ENCODE measurements around the gene DEGS2.

The DEGS2 gene

GRCh38 chr14:100148837-100149731 lies 10.4 kb downstream of the DEGS2 start:
- no peak for DNase-seq (ENCODE audit: low read depth)

DNA sequence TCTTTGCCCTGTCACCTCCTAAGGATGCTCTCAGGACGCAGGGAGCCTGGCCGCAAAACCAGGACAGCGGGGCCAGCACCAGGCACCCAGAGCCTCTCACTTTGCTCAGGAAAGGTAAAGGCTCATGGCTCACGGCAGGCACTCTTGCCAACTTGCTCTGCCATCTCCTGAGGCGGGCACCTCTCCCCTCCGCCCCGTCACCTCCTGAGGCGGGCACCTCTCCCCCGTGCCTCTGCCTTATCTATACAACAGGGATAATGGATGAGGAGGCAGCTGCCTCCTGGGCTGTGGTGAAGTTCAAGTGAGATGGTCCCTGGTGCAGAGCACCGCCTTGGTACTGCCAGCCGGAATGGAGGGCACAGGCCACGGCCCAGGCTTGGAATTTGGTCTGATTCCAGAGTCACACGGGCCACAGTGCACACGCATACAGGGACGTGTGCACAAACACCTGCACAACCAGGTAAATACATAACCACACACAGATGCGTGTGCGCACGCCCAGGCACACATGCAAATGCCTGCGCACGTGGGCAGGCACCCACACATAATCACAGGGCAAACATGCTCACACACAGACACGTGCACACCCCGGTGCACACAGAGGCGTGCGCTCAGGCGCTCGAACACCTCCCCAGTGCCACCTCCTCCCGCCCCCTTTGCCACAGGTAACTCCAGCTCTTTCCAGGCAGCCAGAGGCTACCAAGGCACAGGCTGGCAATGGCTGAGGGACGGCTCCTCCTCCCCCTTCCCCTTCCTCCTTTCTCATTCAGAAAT lies 11.6 kb downstream of the DEGS2 start:
- DNase-seq (ENCODE audit: low read depth) = no peak

GRCh38 chr14:100147181-100147631 lies 12.2 kb downstream of the DEGS2 start:
- peak; percentile 31 for DNase-seq (ENCODE audit: low read depth)

DNA sequence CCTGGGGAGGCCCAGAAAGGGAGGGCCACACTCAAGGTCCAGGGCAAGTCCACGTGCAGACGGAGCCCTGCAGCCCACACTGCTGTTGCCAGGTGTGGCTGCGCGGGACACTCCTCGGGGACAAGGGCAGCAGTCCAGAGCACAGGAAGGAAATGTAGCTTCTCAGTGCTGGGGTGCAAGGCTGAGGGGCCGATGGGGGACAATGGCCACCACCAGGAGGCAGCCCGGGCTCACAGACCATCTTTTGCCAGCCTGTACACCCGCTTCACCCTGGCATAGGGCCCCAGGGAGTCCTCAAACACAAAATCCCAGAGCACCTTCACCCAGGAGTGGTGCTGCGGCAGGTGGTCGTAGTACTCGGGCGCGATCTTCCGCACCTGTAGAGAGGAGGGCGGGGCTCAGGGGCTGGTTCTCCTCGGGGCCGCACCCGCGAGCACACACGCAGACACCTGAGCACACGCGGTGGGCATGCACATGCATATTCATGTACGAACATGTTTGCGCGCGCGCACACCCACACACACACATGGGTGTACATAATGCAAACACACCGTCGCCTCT lies 12.8 kb downstream of the DEGS2 start:
- DNase-seq (ENCODE audit: low read depth) = no peak

DNA sequence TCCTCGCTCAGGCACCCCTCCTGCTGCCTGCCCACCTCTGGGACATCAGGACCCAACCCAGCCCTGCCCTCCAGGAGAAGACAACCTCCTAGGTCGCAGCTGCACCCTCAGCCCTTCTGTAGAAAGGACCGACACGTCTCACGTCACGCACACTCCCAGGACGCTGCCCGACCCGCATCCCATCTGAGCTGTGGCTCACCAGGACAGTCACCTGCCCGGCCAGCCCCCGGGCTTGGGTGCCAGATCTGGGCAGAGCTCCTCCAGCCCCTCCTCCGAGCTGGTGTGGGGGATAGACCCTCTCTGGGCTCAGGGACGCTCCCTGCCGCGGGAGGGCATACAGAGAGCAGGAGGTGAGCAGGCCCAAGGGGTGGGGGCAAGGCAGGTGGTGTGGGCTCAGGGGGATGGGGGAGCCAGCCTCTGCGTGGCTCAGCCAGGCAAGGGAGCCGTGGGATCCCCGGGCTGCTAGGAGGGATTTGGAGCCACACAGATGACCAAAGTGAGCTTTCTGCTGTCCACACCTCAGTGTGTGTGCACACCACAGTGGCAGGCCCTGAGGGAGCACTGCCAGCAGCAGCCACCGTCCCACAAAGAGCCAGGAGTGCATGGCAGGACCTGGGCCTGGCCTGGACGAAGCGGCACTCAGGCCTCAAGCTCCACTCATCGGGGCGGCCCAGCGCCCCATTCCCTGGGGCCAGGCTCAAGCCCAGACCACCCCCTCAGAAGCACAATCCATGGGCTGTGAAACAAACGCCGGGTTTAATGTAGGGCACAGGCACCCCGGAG lies 13.6 kb downstream of the DEGS2 start:
- DNase-seq (ENCODE audit: low read depth) = no peak

- DNase-seq (ENCODE audit: low read depth) = no peak
Observed at GRCh38 chr14:100144996-100145646, 14.3 kb downstream of the DEGS2 start.

DNA sequence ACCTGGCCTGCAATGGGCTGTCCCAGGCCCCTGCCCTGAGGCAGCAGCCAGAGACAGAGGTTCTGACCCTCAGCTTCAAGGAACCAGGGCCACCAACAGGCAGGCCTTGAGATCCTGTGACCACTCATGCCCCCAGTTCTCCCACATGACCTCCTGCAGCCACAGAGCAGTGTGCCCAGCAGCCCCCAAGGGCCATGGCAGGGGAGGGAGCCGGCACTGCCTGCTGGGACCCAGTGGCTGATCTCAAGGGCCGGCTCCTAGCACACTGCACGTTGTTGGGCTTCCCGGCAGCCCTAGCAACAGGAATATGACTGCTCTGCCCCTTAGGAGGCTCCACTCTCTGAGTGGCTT lies 14.8 kb downstream of the DEGS2 start:
- no peak for DNase-seq (ENCODE audit: low read depth)

DNA sequence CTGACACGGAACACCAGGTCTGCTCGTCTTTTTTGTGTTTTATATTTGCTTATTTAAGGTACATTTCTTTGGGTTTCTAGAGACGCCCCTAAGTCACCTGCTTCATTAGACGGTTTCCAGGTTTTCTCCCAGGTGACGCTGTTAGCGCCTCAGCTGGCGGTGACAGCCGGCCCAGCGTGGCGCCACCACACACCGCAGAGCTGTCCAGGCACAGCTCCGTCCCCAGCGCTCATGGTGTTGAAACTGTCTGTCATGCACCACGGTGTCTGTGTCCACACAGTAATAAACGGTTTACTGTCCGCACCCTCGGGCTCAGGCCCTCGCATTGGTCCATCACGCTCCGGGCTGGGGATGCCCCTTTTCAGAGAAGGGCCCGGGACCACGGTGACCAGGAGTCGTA lies 15.5 kb downstream of the DEGS2 start:
- DNase-seq (ENCODE audit: low read depth) = no peak

- DNase-seq (ENCODE audit: low read depth) = no peak
Observed at GRCh38 chr14:100143523-100143922, 15.9 kb downstream of the DEGS2 start.

GRCh38 chr14:100142073-100143040 lies 17.1 kb downstream of the DEGS2 start:
- DNase-seq (ENCODE audit: low read depth) = no peak

DNA sequence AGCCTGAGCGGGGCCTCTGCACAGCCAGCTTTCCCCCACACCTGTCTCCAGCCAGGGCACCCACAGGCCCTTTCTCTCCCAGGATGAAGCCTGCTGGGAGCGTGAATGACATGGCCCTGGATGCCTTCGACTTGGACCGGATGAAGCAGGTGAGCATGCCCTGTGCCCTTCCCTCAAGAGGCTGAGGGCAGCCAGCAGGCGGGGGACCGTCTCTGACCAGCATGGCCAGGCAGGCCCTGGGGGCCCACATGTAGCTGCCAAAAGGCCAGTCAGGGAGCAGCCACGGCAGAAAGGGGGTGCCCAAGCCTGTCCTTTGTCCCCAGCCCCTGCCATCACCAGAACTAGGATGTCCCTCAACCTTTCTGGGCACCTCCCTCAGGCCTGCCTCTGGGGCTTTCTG lies 18.3 kb downstream of the DEGS2 start:
- no peak for DNase-seq (ENCODE audit: low read depth)

DNA sequence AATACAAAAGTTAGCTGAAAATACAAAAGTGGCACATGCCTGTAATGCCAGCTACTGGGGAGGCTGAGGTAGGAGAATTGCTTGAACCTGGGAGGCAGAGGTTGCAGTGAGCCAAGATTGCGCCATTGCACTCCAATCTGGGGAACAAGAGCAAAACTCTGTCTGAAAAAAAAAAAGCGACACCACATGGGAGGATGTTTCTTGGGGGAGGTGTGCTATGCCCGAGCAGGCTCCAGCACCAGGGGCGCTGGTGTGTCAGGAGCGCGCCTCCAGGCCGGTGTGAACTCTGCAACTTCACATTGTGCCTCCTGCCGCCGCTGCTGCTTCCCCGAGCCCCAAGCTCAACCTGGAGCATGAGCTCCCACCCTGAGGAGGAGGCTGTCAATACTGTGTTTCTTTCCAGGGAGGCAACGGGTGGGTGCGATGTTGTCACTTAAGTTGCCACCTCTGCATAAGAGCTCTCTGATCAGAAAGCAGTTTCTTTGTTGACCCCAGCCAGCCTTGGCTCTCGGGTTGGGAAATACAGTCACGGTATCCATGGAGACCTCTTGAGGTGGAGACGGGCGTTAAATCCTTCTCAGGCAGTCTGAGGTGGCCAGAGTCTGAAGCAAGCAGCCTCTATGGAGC lies 18.9 kb downstream of the DEGS2 start:
- DNase-seq (ENCODE audit: low read depth) = no peak

DNA sequence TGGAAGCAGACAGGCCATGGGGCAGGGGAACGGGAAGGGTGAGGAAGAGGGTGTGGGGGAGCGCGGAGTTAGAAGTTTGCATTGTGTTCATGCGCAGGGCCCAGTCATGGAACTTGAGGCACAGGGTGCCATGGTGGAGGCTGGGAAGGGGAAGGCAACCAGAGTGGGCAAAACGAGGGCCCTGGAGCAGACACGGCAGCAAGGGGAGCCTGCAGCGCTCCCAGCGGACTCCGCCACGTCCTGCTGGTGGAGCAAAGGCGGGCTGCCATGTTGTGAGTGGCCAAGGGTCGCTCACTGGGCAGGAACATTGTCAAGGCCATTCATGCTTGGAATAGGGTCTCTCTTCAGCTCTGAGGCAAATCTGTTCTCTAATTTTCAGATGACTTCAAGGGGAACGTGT lies 20.5 kb downstream of the DEGS2 start:
- DNase-seq (ENCODE audit: low read depth) = no peak

DNA sequence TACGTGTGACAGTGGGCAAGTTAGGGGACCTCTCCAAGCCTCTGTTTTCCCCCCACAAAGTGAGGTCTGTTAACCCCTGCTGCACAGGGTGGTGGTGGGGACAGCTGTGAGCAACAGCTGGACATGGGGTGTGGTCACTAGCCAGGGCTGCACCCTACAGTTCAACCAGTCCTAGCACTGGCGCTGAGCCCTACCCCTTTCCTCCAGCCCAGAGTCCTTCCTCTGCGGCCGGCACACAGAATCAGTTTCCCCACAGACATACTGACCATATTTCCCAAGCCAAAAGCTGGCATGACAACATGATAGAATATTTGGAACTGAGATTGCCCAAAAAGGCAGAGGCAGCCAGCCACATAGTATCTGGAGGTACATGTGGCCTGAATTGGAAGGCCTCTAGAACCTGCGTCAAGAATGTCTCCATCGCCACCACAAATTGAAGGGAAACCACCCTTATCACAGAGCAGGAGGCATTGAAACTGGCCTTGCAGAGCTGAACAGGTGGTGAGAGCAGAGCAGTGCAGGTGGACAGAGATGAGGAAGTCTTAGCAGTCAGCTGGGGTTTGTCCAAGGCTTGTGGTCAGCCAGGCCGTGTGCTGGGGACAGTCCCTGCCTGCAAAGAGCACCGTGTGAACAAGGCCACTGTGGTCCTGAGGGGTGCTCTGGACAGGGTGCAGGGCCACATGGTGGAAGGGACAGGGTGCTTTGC lies 21.2 kb downstream of the DEGS2 start:
- DNase-seq (ENCODE audit: low read depth) = no peak

GRCh38 chr14:100137173-100137572 lies 22.3 kb downstream of the DEGS2 start:
- DNase-seq (ENCODE audit: low read depth) = no peak

DNA sequence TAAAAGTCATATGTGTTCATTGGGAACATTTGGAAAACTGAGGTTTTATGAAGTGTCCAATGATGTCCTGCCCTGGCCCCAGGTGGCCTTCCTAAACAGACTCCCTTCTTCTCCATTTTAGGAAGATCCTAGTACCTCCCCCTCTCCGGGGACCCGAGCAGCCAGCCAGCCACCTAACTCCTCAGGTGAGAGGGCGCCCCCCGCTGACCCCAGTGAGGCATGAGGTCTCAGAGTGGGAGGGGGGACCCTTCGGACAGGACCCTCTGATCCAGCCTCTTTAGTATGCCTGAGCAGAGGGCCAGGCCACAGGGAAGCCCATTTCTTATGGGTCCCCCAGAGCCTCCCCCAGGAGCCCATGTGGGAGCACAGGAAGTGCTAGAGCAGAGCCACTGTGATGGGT lies 23.7 kb downstream of the DEGS2 start:
- DNase-seq (ENCODE audit: low read depth) = no peak

GRCh38 chr14:100135073-100135472 lies 24.4 kb downstream of the DEGS2 start:
- no peak for DNase-seq (ENCODE audit: low read depth)

DNA sequence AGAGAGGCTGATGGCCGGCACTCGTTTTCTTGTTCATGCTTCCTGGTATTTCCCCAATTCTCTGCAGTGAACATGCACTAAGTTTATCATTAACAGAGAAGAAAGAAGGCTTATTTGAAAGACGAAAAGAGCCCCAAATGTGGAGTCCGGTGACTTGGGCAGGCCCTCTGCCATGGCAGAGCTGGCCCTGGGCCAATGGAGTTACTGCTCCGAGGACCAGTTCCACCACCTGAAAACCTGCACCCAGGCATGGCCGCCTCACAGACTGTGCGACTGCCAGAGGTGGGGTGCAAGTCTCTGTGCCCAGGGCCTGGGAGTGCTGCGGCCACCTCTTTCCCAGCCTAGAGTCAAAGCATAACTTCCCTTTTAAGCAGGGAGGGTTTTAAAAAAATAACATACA lies 24.9 kb downstream of the DEGS2 start:
- no peak for DNase-seq (ENCODE audit: low read depth)

- DNase-seq (ENCODE audit: low read depth) = no peak
Observed at GRCh38 chr14:100132903-100133510, 26.4 kb downstream of the DEGS2 start.
